HCT116 (cell line): ENCODE results near the gene DOCK9. TPM values are rescaled to one million over a fixed set of nuclear protein-coding genes. Genes with fewer than 3 reads are reported as not detected.

Experiments used
- ATAC-seq: fragments of 200-7000 bp; cut with Tn5 transposase; 2 replicates; pipeline ENCODE4 v1.9.1; 2020; ENCODE audit warnings: mild to moderate bottlenecking, moderate library complexity
- BruUV-seq: library from RNA; stranded (reverse); fragments of 400-500 nt; replicated peaks from 2 replicates; lab custom pipeline; 2021; lab: Mats Ljungman, UMichigan
- CTCF ChIA-PET: fragments of 300-600 bp; sonication (Branson Sonifier 250); formaldehyde crosslinking; loops from one replicate; lab custom pipeline; 2021; ENCODE audit warnings: antibody characterized with exemption; lab: Charles Lee
- POLR2A ChIA-PET: fragments of 300-600, 350-600 bp; sonication (Branson Sonifier 250); formaldehyde crosslinking; loops from one replicate; lab custom pipeline; 2021; ENCODE audit warnings: antibody characterized with exemption; lab: Charles Lee
- RAD21 ChIA-PET, 2 experiments: fragments of 300-600 bp; sonication (Branson Sonifier 250); formaldehyde crosslinking; loops; one replicate each; lab custom pipeline; 2023; ENCODE audit warnings: low total read pairs in 2 of 2; ENCODE audit not compliant: uncharacterized antibody in 2 of 2, unreplicated experiment in 2 of 2, low non-redundant PET in 1 of 2; lab: Charles Lee
- DNase-seq: peaks from one replicate; pipeline ENCODE4 v3.0.0-alpha.2; 2010; ENCODE audit warnings: low read depth, low spot score
- H2AFZ ChIP-seq: fragments of 200-600 bp; shearing (Covaris generic), sonication (generic); 2 replicates; pipeline ENCODE4 v1.6.1; 2017; ENCODE audit warnings: low read depth, mixed run types, mixed read lengths, antibody characterized with exemption, low read length; ENCODE audit not compliant: poor library complexity, severe bottlenecking
- H3K27ac ChIP-seq: 2 replicates; pipeline ENCODE4 v1.5.1; 2012; ENCODE audit warnings: low read depth, low read length
- H3K27me3 ChIP-seq: fragments of 200-600 bp; sonication (generic); 2 replicates; pipeline ENCODE4 v1.6.1; 2016; ENCODE audit warnings: mixed run types, low read length, mixed read lengths; ENCODE audit not compliant: insufficient read depth
- H3K36me3 ChIP-seq, 2 experiments: fragments of 200-500 bp in 1 of 2; fragments of 200-600 bp in 1 of 2; sonication (Bioruptor generic) in 1 of 2; sonication (generic) in 1 of 2; 2 replicates each; pipeline versions ENCODE4 v1.5.1 to v1.6.1; 2014 to 2016; ENCODE audit warnings: low read length in 2 of 2, inconsistent platforms in 1 of 2, mixed read lengths in 1 of 2, mixed run types in 1 of 2; ENCODE audit not compliant: insufficient read depth in 2 of 2, control insufficient read depth in 1 of 2
- H3K4me1 ChIP-seq, 2 experiments: fragments of 200-600 bp in 1 of 2; sonication (generic) in 1 of 2; 2 replicates each; pipeline versions ENCODE4 v1.5.1 to v1.6.1; 2012 to 2017; ENCODE audit warnings: low read length in 2 of 2, inconsistent platforms in 1 of 2, mild to moderate bottlenecking in 1 of 2, mixed read lengths in 1 of 2, mixed run types in 1 of 2, moderate library complexity in 1 of 2; ENCODE audit not compliant: insufficient read depth in 2 of 2, control insufficient read depth in 1 of 2
- H3K4me2 ChIP-seq: fragments of 200-600 bp; sonication (generic); 2 replicates; pipeline ENCODE4 v1.6.1; 2017; ENCODE audit warnings: mixed run types, low read length, mixed read lengths
- H3K4me3 ChIP-seq, 2 experiments: fragments of 200-600 bp in 1 of 2; sonication (generic) in 1 of 2; replicated peaks in 1 of 2; 2 replicates each; pipeline ENCODE4 v1.5.1; 2011 to 2016; ENCODE audit warnings: low read length in 2 of 2, control low read depth in 1 of 2, low read depth in 1 of 2, mild to moderate bottlenecking in 1 of 2, mixed read lengths in 1 of 2, mixed run types in 1 of 2
- H3K79me2 ChIP-seq: fragments of 200-600 bp; sonication (generic); 2 replicates; pipeline ENCODE4 v1.6.1; 2017; ENCODE audit warnings: mild to moderate bottlenecking, mixed run types, low read length, moderate library complexity, mixed read lengths; ENCODE audit not compliant: insufficient read depth
- H3K9ac ChIP-seq: fragments of 200-600 bp; sonication (generic); 2 replicates; pipeline ENCODE4 v1.6.1; 2016; ENCODE audit warnings: low read length, mixed read lengths
- H3K9me2 ChIP-seq: fragments of 200-600 bp; sonication (generic), shearing (Covaris generic); 2 replicates; pipeline ENCODE4 v1.6.1; 2017; ENCODE audit warnings: mixed run types, mild to moderate bottlenecking, moderate library complexity; ENCODE audit not compliant: insufficient read depth
- H3K9me3 ChIP-seq, 2 experiments: fragments of 200-500 bp in 1 of 2; fragments of 200-600 bp in 1 of 2; sonication (Bioruptor generic) in 1 of 2; sonication (generic) in 1 of 2; 2 replicates each; pipeline ENCODE4 v1.6.1; 2014 to 2017; ENCODE audit warnings: low read length in 2 of 2, mixed read lengths in 2 of 2, inconsistent platforms in 1 of 2, low read depth in 1 of 2, mild to moderate bottlenecking in 1 of 2, mixed run types in 1 of 2, moderate library complexity in 1 of 2; ENCODE audit not compliant: control insufficient read depth in 1 of 2, insufficient read depth in 1 of 2
- H4K20me1 ChIP-seq: fragments of 200-600 bp; sonication (generic), shearing (Covaris generic); 2 replicates; pipeline ENCODE4 v1.6.1; 2017; ENCODE audit warnings: mixed run types, mild to moderate bottlenecking, moderate library complexity; ENCODE audit not compliant: insufficient read depth
- ATF3 ChIP-seq: IDR thresholded peaks from 2 replicates; pipeline ENCODE4 v1.6.1; 2012
- CBX3 ChIP-seq: IDR thresholded peaks from 2 replicates; pipeline ENCODE4 v1.6.1; 2012; ENCODE audit warnings: low read depth
- CEBPB ChIP-seq: IDR thresholded peaks from 2 replicates; pipeline ENCODE4 v1.6.1; 2012; ENCODE audit warnings: low read depth
- CTCF ChIP-seq, 3 experiments: fragments of 200-600 bp in 1 of 3; sonication (generic) in 1 of 3; IDR thresholded peaks in 2 of 3; conservative IDR thresholded peaks in 1 of 3; 2 replicates each; pipeline ENCODE4 v1.5.1; 2012 to 2017; ENCODE audit warnings: low read depth in 2 of 3, low read length in 2 of 3, antibody characterized with exemption in 1 of 3, borderline replicate concordance in 1 of 3, control low read depth in 1 of 3, mild to moderate bottlenecking in 1 of 3, mixed read lengths in 1 of 3, mixed run types in 1 of 3, moderate library complexity in 1 of 3; ENCODE audit not compliant: insufficient read depth in 1 of 3
- ELF1 ChIP-seq: IDR thresholded peaks from 2 replicates; pipeline ENCODE4 v1.6.1; 2012; ENCODE audit warnings: low read depth, borderline replicate concordance
- EZH2 ChIP-seq: fragments of 200-600 bp; sonication (generic); IDR thresholded peaks from 2 replicates; pipeline ENCODE4 v1.6.1; 2017; ENCODE audit warnings: antibody characterized with exemption, mixed run types
- EZH2phosphoT487 ChIP-seq: fragments of 200-600 bp; IDR thresholded peaks from 2 replicates; pipeline ENCODE4 v1.6.1; 2018; ENCODE audit warnings: antibody characterized with exemption, borderline replicate concordance
- JUND ChIP-seq: IDR thresholded peaks from 2 replicates; pipeline ENCODE4 v1.6.1; 2012
- POLR2AphosphoS5 ChIP-seq: IDR thresholded peaks from 2 replicates; pipeline ENCODE4 v1.6.1; 2011; ENCODE audit warnings: mild to moderate bottlenecking, low read depth, low read length, moderate library complexity
- RAD21 ChIP-seq: IDR thresholded peaks from 2 replicates; pipeline ENCODE4 v1.6.1; 2012; ENCODE audit warnings: low read depth, mild to moderate bottlenecking
- SP1 ChIP-seq: IDR thresholded peaks from 2 replicates; pipeline ENCODE4 v1.6.1; 2012; ENCODE audit warnings: low read depth
- TCF7L2 ChIP-seq: IDR thresholded peaks from 2 replicates; pipeline ENCODE4 v1.7.0; 2011; ENCODE audit warnings: borderline replicate concordance, inconsistent platforms; ENCODE audit not compliant: insufficient read depth, insufficient read length; ENCODE audit errors: extremely low read depth
- YY1 ChIP-seq: IDR thresholded peaks from 2 replicates; pipeline ENCODE4 v1.6.1; 2011; ENCODE audit warnings: low read length, low read depth, moderate library complexity, mild to moderate bottlenecking; ENCODE audit not compliant: insufficient replicate concordance; ENCODE audit errors: extremely low read depth
- ZBTB33 ChIP-seq: IDR thresholded peaks from 2 replicates; pipeline ENCODE4 v1.6.1; 2011; ENCODE audit warnings: mild to moderate bottlenecking, low read length, moderate library complexity; ENCODE audit not compliant: insufficient replicate concordance; ENCODE audit errors: extremely low read depth
- ZNF274 ChIP-seq: fragments of 200-500 bp; sonication (Bioruptor generic); IDR thresholded peaks from 2 replicates; pipeline ENCODE4 v1.6.1; 2014; ENCODE audit warnings: mild to moderate bottlenecking, low read depth, low read length, inconsistent platforms
- intact Hi-C: fragments of 100-400 bp; cut with micrococcal nuclease; formaldehyde crosslinking; loops from 2 replicates; pipeline ENCODE4 v1.10.0; 2022
- total RNA-seq: library from RNA; stranded (reverse); gene quantifications from one replicate; pipeline ENCODE4 v1.2.1, GENCODE V29; 2021; ENCODE audit not compliant: unreplicated experiment

DOCK9 gene
- total RNA-seq, 1 experiment from 2014 or later, result 58.8 TPM

- 0 out of 4 replicates have a peak, but pooled peaks cover 0 to 4% of the 10 kb centered on the region in 2 experiments for H3K36me3 ChIP-seq
- no peak overlapping the region for H2AFZ ChIP-seq
- no peaks in the 10 kb centered on the region for H3K9me3 ChIP-seq
- RAD21 ChIA-PET, result no interaction called here
- no peak overlapping the region for H3K27ac ChIP-seq
- TF ChIP-seq TCF7L2 (no peak), ATF3 (no peak)
- TF ChIP-seq, all 23 proteins: peak for 0
- intact Hi-C loops, result no loop called here
- Histone ChIP-seq H3K27me3 (no peaks in the 10 kb centered on the region), H3K9me2 (no peaks in the 10 kb centered on the region), H3K4me1 (peaks cover 4 to 25% of the 10 kb centered on the region in 2 experiments; a peak in 2 of 4 replicates), H3K9ac (no peak overlapping the region), H4K20me1 (no peaks in the 10 kb centered on the region), H3K79me2 (no peaks in the 10 kb centered on the region), H3K4me2 (no peak overlapping the region), H3K4me3 (no peak overlapping the region)
- DNase-seq (no peak), ATAC-seq (no peak)
- POLR2A ChIA-PET, result no interaction called here
- CTCF ChIA-PET, result no interaction called here
- BruUV-seq, result no TSS peak
Observed at GRCh38 chr13:98913741-98914140, 64.1 kb downstream of the DOCK9 start.

GRCh38 chr13:98912846-98913245 lies 65.0 kb downstream of the DOCK9 start:
- Histone ChIP-seq H3K9me3 (no peaks in the 10 kb centered on the region), H3K36me3 (0 out of 4 replicates have a peak, but pooled peaks cover 0 to 4% of the 10 kb centered on the region in 2 experiments), H3K79me2 (no peaks in the 10 kb centered on the region), H3K9me2 (no peaks in the 10 kb centered on the region), H4K20me1 (no peaks in the 10 kb centered on the region), H3K4me1 (peaks cover 4 to 25% of the 10 kb centered on the region in 2 experiments; a peak in 2 of 4 replicates), H3K27me3 (no peaks in the 10 kb centered on the region), H3K4me3 (no peak overlapping the region), H2AFZ (no peak overlapping the region), H3K9ac (no peak overlapping the region), H3K27ac (no peak overlapping the region), H3K4me2 (no peak overlapping the region)
- TF ChIP-seq ZNF274, result no peak
- TF ChIP-seq EZH2phosphoT487, result no peak
- no peak for TF ChIP-seq CBX3
- TF ChIP-seq CEBPB, result no peak
- no peak for TF ChIP-seq POLR2AphosphoS5
- TF ChIP-seq CTCF (IDR thresholded peaks at IDR 0.05 in 2 of 3, conservative IDR thresholded peaks at IDR 0.05 in 1 of 3; ENCODE audit: borderline replicate concordance in 1 of 3, insufficient read depth in 1 of 3, low read depth in 2 of 3, low read length in 2 of 3), result no peak
- TF ChIP-seq ELF1, result no peak
- no peak for TF ChIP-seq RAD21
- TF ChIP-seq EZH2, result no peak
- no peak for TF ChIP-seq SP1
- TF ChIP-seq ATF3, result no peak
- TF ChIP-seq JUND, result no peak
- no peak for TF ChIP-seq YY1
- TF ChIP-seq ZBTB33, result no peak
- ATAC-seq (no peak), DNase-seq (no peak)
- POLR2A ChIA-PET, result no interaction called here
- CTCF ChIA-PET, result no interaction called here
- RAD21 ChIA-PET, result no interaction called here
- intact Hi-C loops, result no loop called here
- no TSS peak for BruUV-seq
